ENCODE measurements around the gene SIM1.

The SIM1 gene

GRCh38 chr6:100412872-100413271 lies 51.8 kb downstream of the SIM1 start:
- TF ChIP-seq, protein P1, sequence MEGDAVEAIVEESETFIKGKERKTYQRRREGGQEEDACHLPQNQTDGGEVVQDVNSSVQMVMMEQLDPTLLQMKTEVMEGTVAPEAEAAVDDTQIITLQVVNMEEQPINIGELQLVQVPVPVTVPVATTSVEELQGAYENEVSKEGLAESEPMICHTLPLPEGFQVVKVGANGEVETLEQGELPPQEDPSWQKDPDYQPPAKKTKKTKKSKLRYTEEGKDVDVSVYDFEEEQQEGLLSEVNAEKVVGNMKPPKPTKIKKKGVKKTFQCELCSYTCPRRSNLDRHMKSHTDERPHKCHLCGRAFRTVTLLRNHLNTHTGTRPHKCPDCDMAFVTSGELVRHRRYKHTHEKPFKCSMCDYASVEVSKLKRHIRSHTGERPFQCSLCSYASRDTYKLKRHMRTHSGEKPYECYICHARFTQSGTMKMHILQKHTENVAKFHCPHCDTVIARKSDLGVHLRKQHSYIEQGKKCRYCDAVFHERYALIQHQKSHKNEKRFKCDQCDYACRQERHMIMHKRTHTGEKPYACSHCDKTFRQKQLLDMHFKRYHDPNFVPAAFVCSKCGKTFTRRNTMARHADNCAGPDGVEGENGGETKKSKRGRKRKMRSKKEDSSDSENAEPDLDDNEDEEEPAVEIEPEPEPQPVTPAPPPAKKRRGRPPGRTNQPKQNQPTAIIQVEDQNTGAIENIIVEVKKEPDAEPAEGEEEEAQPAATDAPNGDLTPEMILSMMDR (IDR thresholded peaks at IDR 0.05; ENCODE audit: borderline replicate concordance, extremely low read depth, low read length, poor library complexity, severe bottlenecking), result no peak
- TF ChIP-seq EZH2 (IDR thresholded peaks at IDR 0.05; ENCODE audit: borderline replicate concordance, low read depth, low read length, severe bottlenecking), result no peak
- ATAC-seq (ENCODE audit: insufficient read depth, low read depth), result no peak
- Histone ChIP-seq H3K9ac (ENCODE audit: low read depth, low read length) (no peak overlapping the region), H3K36me3 (ENCODE audit: insufficient read depth, low read length) (no peaks in the 10 kb centered on the region), H3K27me3 (ENCODE audit: insufficient read depth, low read length, poor library complexity) (no peaks in the 10 kb centered on the region), H3K4me3 (ENCODE audit: low read depth in 1 of 2, low read length in 2 of 2) (no peak overlapping the region), H2AFZ (ENCODE audit: low read depth, low read length) (no peak overlapping the region), H4K20me1 (ENCODE audit: insufficient read depth, low read length) (no peaks in the 10 kb centered on the region), H3K27ac (ENCODE audit: low read length) (no peak overlapping the region), H3K4me1 (ENCODE audit: insufficient read depth, low read length) (peaks cover 18% of the 10 kb centered on the region), H3K9me3 (ENCODE audit: insufficient read depth, low read length, severe bottlenecking) (no peaks in the 10 kb centered on the region), H3K79me2 (ENCODE audit: insufficient read depth, low read length) (no peaks in the 10 kb centered on the region), H3K4me2 (ENCODE audit: insufficient read depth, low read length) (no peak overlapping the region)
- no peak for DNase-seq

GRCh38 chr6:100404051-100404450 lies 60.7 kb downstream of the SIM1 start:
- no peak overlapping the region for H3K27ac ChIP-seq (ENCODE audit: low read length)
- no peaks in the 10 kb centered on the region for H3K9me3 ChIP-seq (ENCODE audit: insufficient read depth, low read length, severe bottlenecking)
- no peak overlapping the region for H2AFZ ChIP-seq (ENCODE audit: low read depth, low read length)
- no peak overlapping the region for H3K4me3 ChIP-seq (ENCODE audit: low read depth in 1 of 2, low read length in 2 of 2)
- H3K4me2 ChIP-seq (ENCODE audit: insufficient read depth, low read length), result no peak overlapping the region
- TF ChIP-seq, protein P1 (IDR thresholded peaks at IDR 0.05; ENCODE audit: borderline replicate concordance, extremely low read depth, low read length, poor library complexity, severe bottlenecking), result no peak
- no peak for TF ChIP-seq EZH2 (IDR thresholded peaks at IDR 0.05; ENCODE audit: borderline replicate concordance, low read depth, low read length, severe bottlenecking)
- H4K20me1 ChIP-seq (ENCODE audit: insufficient read depth, low read length), result no peaks in the 10 kb centered on the region
- H3K79me2 ChIP-seq (ENCODE audit: insufficient read depth, low read length), result no peaks in the 10 kb centered on the region
- H3K4me1 ChIP-seq (ENCODE audit: insufficient read depth, low read length), result no peaks in the 10 kb centered on the region
- DNase-seq, result no peak
- H3K36me3 ChIP-seq (ENCODE audit: insufficient read depth, low read length), result no peaks in the 10 kb centered on the region
- ATAC-seq (ENCODE audit: insufficient read depth, low read depth), result no peak
- no peaks in the 10 kb centered on the region for H3K27me3 ChIP-seq (ENCODE audit: insufficient read depth, low read length, poor library complexity)
- H3K9ac ChIP-seq (ENCODE audit: low read depth, low read length), result no peak overlapping the region

DNA sequence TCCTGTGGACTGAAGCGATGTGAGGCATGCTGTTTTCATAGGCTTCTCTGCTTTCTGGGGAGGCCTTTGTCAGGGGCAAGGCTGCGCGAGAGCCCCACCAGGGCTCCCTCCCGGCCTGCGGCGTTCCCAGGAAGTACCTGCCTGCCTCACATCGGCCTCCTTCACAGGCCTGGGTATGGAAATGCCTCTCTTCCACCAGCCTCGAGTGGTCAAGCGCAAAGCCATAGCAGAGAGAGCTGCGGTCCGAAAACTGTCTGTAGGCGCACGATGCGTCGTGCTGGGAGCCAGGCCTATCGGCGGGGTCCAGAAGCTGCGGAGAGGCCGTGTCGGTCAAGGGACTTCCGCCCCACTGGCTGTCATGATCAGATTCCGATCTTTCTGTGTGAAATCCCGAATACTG lies 71.2 kb downstream of the SIM1 start:
- Histone ChIP-seq H3K79me2 (ENCODE audit: insufficient read depth, low read length) (no peaks in the 10 kb centered on the region), H3K9me3 (ENCODE audit: insufficient read depth, low read length, severe bottlenecking) (no peaks in the 10 kb centered on the region), H3K4me1 (ENCODE audit: insufficient read depth, low read length) (no peaks in the 10 kb centered on the region), H3K4me3 (ENCODE audit: low read depth in 1 of 2, low read length in 2 of 2) (no peak overlapping the region), H3K27me3 (ENCODE audit: insufficient read depth, low read length, poor library complexity) (no peaks in the 10 kb centered on the region), H3K4me2 (ENCODE audit: insufficient read depth, low read length) (no peak overlapping the region), H3K36me3 (ENCODE audit: insufficient read depth, low read length) (no peaks in the 10 kb centered on the region), H3K9ac (ENCODE audit: low read depth, low read length) (no peak overlapping the region), H2AFZ (ENCODE audit: low read depth, low read length) (no peak overlapping the region), H4K20me1 (ENCODE audit: insufficient read depth, low read length) (no peaks in the 10 kb centered on the region), H3K27ac (ENCODE audit: low read length) (no peak overlapping the region)
- DNase-seq, result no peak
- no peak for ATAC-seq (ENCODE audit: insufficient read depth, low read depth)
- TF ChIP-seq EZH2 (IDR thresholded peaks at IDR 0.05; ENCODE audit: borderline replicate concordance, low read depth, low read length, severe bottlenecking), result no peak
- TF ChIP-seq, protein P1 (IDR thresholded peaks at IDR 0.05; ENCODE audit: borderline replicate concordance, extremely low read depth, low read length, poor library complexity, severe bottlenecking), result no peak

- Histone ChIP-seq H3K4me2 (ENCODE audit: insufficient read depth, low read length) (no peak overlapping the region), H3K9me3 (ENCODE audit: insufficient read depth, low read length, severe bottlenecking) (no peaks in the 10 kb centered on the region), H3K36me3 (ENCODE audit: insufficient read depth, low read length) (no peaks in the 10 kb centered on the region), H3K4me3 (ENCODE audit: low read depth in 1 of 2, low read length in 2 of 2) (no peak overlapping the region), H3K27me3 (ENCODE audit: insufficient read depth, low read length, poor library complexity) (no peaks in the 10 kb centered on the region), H3K27ac (ENCODE audit: low read length) (no peak overlapping the region), H3K79me2 (ENCODE audit: insufficient read depth, low read length) (no peaks in the 10 kb centered on the region), H4K20me1 (ENCODE audit: insufficient read depth, low read length) (no peaks in the 10 kb centered on the region), H3K9ac (ENCODE audit: low read depth, low read length) (no peak overlapping the region), H2AFZ (ENCODE audit: low read depth, low read length) (no peak overlapping the region), H3K4me1 (ENCODE audit: insufficient read depth, low read length) (no peaks in the 10 kb centered on the region)
- DNase-seq (no peak), ATAC-seq (ENCODE audit: insufficient read depth, low read depth) (no peak)
- TF ChIP-seq, protein P1 (IDR thresholded peaks at IDR 0.05; ENCODE audit: borderline replicate concordance, extremely low read depth, low read length, poor library complexity, severe bottlenecking), result no peak
- no peak for TF ChIP-seq EZH2 (IDR thresholded peaks at IDR 0.05; ENCODE audit: borderline replicate concordance, low read depth, low read length, severe bottlenecking)
Measured at GRCh38 chr6:100392423-100392822, 72.3 kb downstream of the SIM1 start.

All from DND-41 (cell line).